ENCODE measurements around the gene SCNN1G. TPM values are rescaled to one million over a fixed set of nuclear protein-coding genes. Genes with fewer than 3 reads are reported as not detected.

Gene SCNN1G
- total RNA-seq, 4 donors from 2014 or later, result 0.54 to 2.6 (median 1.4) TPM; not detected in 1

GRCh38 chr16:23172583-23172982 lies 10.0 kb upstream of the SCNN1G start:
- Histone ChIP-seq H3K4me3 (no peak overlapping the region), H3K27me3 (no peaks in the 10 kb centered on the region), H3K4me1 (no peaks in the 10 kb centered on the region), H3K9me3 (no peaks in the 10 kb centered on the region), H3K27ac (no peak overlapping the region), H3K36me3 (no peaks in the 10 kb centered on the region)
- DNase-seq, result no peak
- TF ChIP-seq CTCF (IDR thresholded peaks at IDR 0.05), result no peak
- no peak for TF ChIP-seq POLR2A (IDR thresholded peaks at IDR 0.05)

- no peaks in the 10 kb centered on the region for H3K27me3 ChIP-seq
- DNase-seq, result no peak
- no peaks in the 10 kb centered on the region for H3K4me1 ChIP-seq
- no peaks in the 10 kb centered on the region for H3K9me3 ChIP-seq
- no peak for TF ChIP-seq CTCF (IDR thresholded peaks at IDR 0.05)
- no peaks in the 10 kb centered on the region for H3K36me3 ChIP-seq
- no peak overlapping the region for H3K27ac ChIP-seq
- H3K4me3 ChIP-seq, result no peak overlapping the region
These were observed 9.6 kb upstream of the SCNN1G start for GRCh38 chr16:23172994-23173393.

- Histone ChIP-seq H3K36me3 (no peaks in the 10 kb centered on the region), H3K27me3 (no peaks in the 10 kb centered on the region), H3K4me1 (no peaks in the 10 kb centered on the region), H3K9me3 (no peaks in the 10 kb centered on the region), H3K4me3 (no peak overlapping the region), H3K27ac (no peak overlapping the region)
- DNase-seq, result no peak
- TF ChIP-seq POLR2A (IDR thresholded peaks at IDR 0.05) (no peak), CTCF (IDR thresholded peaks at IDR 0.05) (no peak)
These were observed 7.9 kb upstream of the SCNN1G start for GRCh38 chr16:23174622-23175021.

- no peaks in the 10 kb centered on the region for H3K36me3 ChIP-seq
- TF ChIP-seq POLR2A (IDR thresholded peaks at IDR 0.05), result no peak
- TF ChIP-seq CTCF (IDR thresholded peaks at IDR 0.05), result no peak
- H3K4me3 ChIP-seq, result no peak overlapping the region
- no peak overlapping the region for H3K27ac ChIP-seq
- no peaks in the 10 kb centered on the region for H3K9me3 ChIP-seq
- no peaks in the 10 kb centered on the region for H3K27me3 ChIP-seq
- DNase-seq, result no peak
- no peaks in the 10 kb centered on the region for H3K4me1 ChIP-seq
These were observed 6.9 kb upstream of the SCNN1G start for GRCh38 chr16:23175651-23176050.

GRCh38 chr16:23181506-23181905 lies 1.0 kb upstream of the SCNN1G start:
- H3K27me3 ChIP-seq, result peaks cover 0 to 10% of the 10 kb centered on the region in 2 donors
- no peak for TF ChIP-seq POLR2A (IDR thresholded peaks at IDR 0.05)
- no peak for TF ChIP-seq CTCF (IDR thresholded peaks at IDR 0.05)
- H3K4me3 ChIP-seq, result no peak overlapping the region
- no peaks in the 10 kb centered on the region for H3K9me3 ChIP-seq
- no peak for DNase-seq
- no peaks in the 10 kb centered on the region for H3K36me3 ChIP-seq
- no peak overlapping the region for H3K27ac ChIP-seq
- peaks cover 0 to 15% (median 10%) of the 10 kb centered on the region in 4 donors for H3K4me1 ChIP-seq

GRCh38 chr16:23182206-23182678 lies 303 bp upstream of the SCNN1G start:
- Histone ChIP-seq H3K27me3 (peaks cover 0 to 10% of the 10 kb centered on the region in 2 donors), H3K4me1 (peaks cover 0 to 15% (median 10%) of the 10 kb centered on the region in 4 donors), H3K4me3 (peak overlapping the region; percentile 16 to 53 (median 40)), H3K36me3 (no peaks in the 10 kb centered on the region), H3K9me3 (no peaks in the 10 kb centered on the region), H3K27ac (no peak overlapping the region)
- TF ChIP-seq CTCF (IDR thresholded peaks at IDR 0.05), result peak; percentile 67 to 98 (median 96)
- TF ChIP-seq POLR2A (IDR thresholded peaks at IDR 0.05), result no peak
- peak; percentile 53 to 95 (median 90) for DNase-seq
